Breast epithelium (tissue), 3 donors: ENCODE data around the gene TRAF3IP1.

ENCODE experiments used
- POLR2AphosphoS5 ChIP-seq, 3 donors: sonication (generic); formaldehyde crosslinking; IDR thresholded peaks; one replicate each; pipeline ENCODE4 v1.6.1; 2017; ENCODE audit warnings: antibody characterized with exemption in 3 of 3
- TF ChIP-seq, protein P1 (sequence below), 3 donors: fragments of 450-650 bp; IDR thresholded peaks; one replicate each; pipeline ENCODE4 v1.5.1; 2016 to 2017; ENCODE audit warnings: antibody characterized with exemption in 3 of 3, mild to moderate bottlenecking in 3 of 3, moderate library complexity in 3 of 3

- TF ChIP-seq, protein P1, sequence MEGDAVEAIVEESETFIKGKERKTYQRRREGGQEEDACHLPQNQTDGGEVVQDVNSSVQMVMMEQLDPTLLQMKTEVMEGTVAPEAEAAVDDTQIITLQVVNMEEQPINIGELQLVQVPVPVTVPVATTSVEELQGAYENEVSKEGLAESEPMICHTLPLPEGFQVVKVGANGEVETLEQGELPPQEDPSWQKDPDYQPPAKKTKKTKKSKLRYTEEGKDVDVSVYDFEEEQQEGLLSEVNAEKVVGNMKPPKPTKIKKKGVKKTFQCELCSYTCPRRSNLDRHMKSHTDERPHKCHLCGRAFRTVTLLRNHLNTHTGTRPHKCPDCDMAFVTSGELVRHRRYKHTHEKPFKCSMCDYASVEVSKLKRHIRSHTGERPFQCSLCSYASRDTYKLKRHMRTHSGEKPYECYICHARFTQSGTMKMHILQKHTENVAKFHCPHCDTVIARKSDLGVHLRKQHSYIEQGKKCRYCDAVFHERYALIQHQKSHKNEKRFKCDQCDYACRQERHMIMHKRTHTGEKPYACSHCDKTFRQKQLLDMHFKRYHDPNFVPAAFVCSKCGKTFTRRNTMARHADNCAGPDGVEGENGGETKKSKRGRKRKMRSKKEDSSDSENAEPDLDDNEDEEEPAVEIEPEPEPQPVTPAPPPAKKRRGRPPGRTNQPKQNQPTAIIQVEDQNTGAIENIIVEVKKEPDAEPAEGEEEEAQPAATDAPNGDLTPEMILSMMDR (IDR thresholded peaks at IDR 0.05), result no peak
- TF ChIP-seq POLR2AphosphoS5 (IDR thresholded peaks at IDR 0.05), result no peak
Measured at GRCh38 chr2:238291550-238292281, 28.6 kb upstream of the TRAF3IP1 start.
